HepG2 (cell line): Measurements from ENCODE around the gene STRN4. TPM values are rescaled to one million over a fixed set of nuclear protein-coding genes. Genes with fewer than 3 reads are reported as not detected.

Experiments used
- ATAC-seq: fragments of 200-7000 bp; cut with Tn5 transposase; 3 replicates; pipeline ENCODE4 v1.9.1; 2020; ENCODE audit warnings: mild to moderate bottlenecking, moderate library complexity
- BruUV-seq: library from RNA; stranded (reverse); fragments of 400-500 nt; replicated peaks from 2 replicates; lab custom pipeline; 2021; lab: Mats Ljungman, UMichigan
- CTCF ChIA-PET: fragments of 300-600 bp; formaldehyde crosslinking; extraction: SDS; loops from one replicate; lab custom pipeline; 2021; ENCODE audit warnings: low total read pairs, inconsistent platforms, low intra/inter-chr PET ratio; lab: Yijun Ruan, JAX
- POLR2A ChIA-PET: fragments of 350-600 bp; sonication (Branson Sonifier 250); formaldehyde crosslinking; loops from one replicate; lab custom pipeline; 2020; ENCODE audit warnings: antibody characterized with exemption, inconsistent platforms; lab: Yijun Ruan, JAX
- DNase-seq: peaks from one replicate; pipeline ENCODE4 v3.0.0-alpha.2; 2015; ENCODE audit warnings: low spot score
- FAIRE-seq: peaks from 3 replicates; lab custom pipeline; 2011; peaks lifted over from hg19 to GRCh38; lab: Jason Lieb, UNC
- H2AFZ ChIP-seq: one replicate; pipeline ENCODE4 v1.6.1; 2011; ENCODE audit warnings: low read length, inconsistent platforms
- H3K27ac ChIP-seq: fragments of 300-600 bp; 3 replicates; pipeline ENCODE4 v1.8.0; 2011; ENCODE audit warnings: mixed run types, mild to moderate bottlenecking, mixed read lengths, low read length, inconsistent platforms; ENCODE audit not compliant: insufficient read depth; ENCODE audit errors: extremely low read length
- H3K27me3 ChIP-seq, 2 experiments: fragments of 200-600 bp in 1 of 2; 2 replicates in 1 of 2; 3 replicates in 1 of 2; pipeline versions ENCODE4 v1.6.0 to v1.8.0; 2011; ENCODE audit warnings: low read length in 2 of 2, mild to moderate bottlenecking in 2 of 2, moderate library complexity in 2 of 2, inconsistent platforms in 1 of 2; ENCODE audit not compliant: insufficient read depth in 2 of 2, control insufficient read depth in 1 of 2
- H3K36me3 ChIP-seq, 2 experiments: fragments of 200-600 bp in 1 of 2; replicated peaks in 1 of 2; 2 replicates in 1 of 2; 3 replicates in 1 of 2; pipeline versions ENCODE4 v1.5.1 to v1.8.0; 2011; ENCODE audit warnings: low read length in 2 of 2, inconsistent platforms in 1 of 2; ENCODE audit not compliant: insufficient read depth in 2 of 2, control insufficient read depth in 1 of 2
- H3K4me1 ChIP-seq: 2 replicates; pipeline ENCODE4 v1.5.1; 2012; ENCODE audit warnings: low read length, inconsistent platforms; ENCODE audit not compliant: insufficient read depth
- H3K4me2 ChIP-seq: 2 replicates; pipeline ENCODE4 v1.6.0; 2011; ENCODE audit warnings: low read depth, low read length, inconsistent platforms
- H3K4me3 ChIP-seq, 3 experiments: fragments of 200-600 bp in 1 of 3; sonication (generic), shearing (Covaris generic) in 1 of 3; replicated peaks in 1 of 3; 2 replicates each; pipeline ENCODE4 v1.5.1; 2011 to 2016; ENCODE audit warnings: low read length in 3 of 3, inconsistent platforms in 2 of 3, low read depth in 2 of 3, mild to moderate bottlenecking in 2 of 3, control low read depth in 1 of 3, mixed read lengths in 1 of 3; ENCODE audit not compliant: insufficient read depth in 1 of 3
- H3K79me2 ChIP-seq: one replicate; pipeline ENCODE4 v1.6.1; 2011; ENCODE audit warnings: low read length, inconsistent platforms; ENCODE audit not compliant: insufficient read depth
- H3K9ac ChIP-seq: 2 replicates; pipeline ENCODE4 v1.6.0; 2011; ENCODE audit warnings: mild to moderate bottlenecking, low read depth, low read length, inconsistent platforms; ENCODE audit not compliant: insufficient read depth
- H3K9me3 ChIP-seq: 2 replicates; pipeline ENCODE4 v1.5.1; 2012; ENCODE audit warnings: mild to moderate bottlenecking, low read length
- H4K20me1 ChIP-seq: 2 replicates; pipeline ENCODE4 v1.6.0; 2011; ENCODE audit warnings: inconsistent platforms, mild to moderate bottlenecking, low read length, moderate library complexity; ENCODE audit not compliant: insufficient read depth
- KDM5A ChIP-seq: fragments of 200-600 bp; sonication (generic); IDR thresholded peaks from 2 replicates; pipeline ENCODE4 v1.7.0; 2018; ENCODE audit warnings: antibody characterized with exemption, mild to moderate bottlenecking, low read length, borderline replicate concordance
- MIER3 ChIP-seq: IDR thresholded peaks from 2 replicates; pipeline ENCODE4 v1.6.1; 2016; ENCODE audit warnings: missing compliant biosample characterization, borderline replicate concordance
- NFKB2 ChIP-seq: sonication (generic); formaldehyde crosslinking; IDR thresholded peaks from 2 replicates; pipeline ENCODE4 v1.4.0; 2020; ENCODE audit warnings: missing genetic modification reagents, borderline replicate concordance
- NFKBIZ ChIP-seq: IDR thresholded peaks from 2 replicates; pipeline ENCODE4 v1.6.1; 2018; ENCODE audit warnings: missing genetic modification reagents, missing compliant biosample characterization
- SOX5 ChIP-seq: IDR thresholded peaks from 2 replicates; pipeline ENCODE4 v1.6.1; 2016; ENCODE audit warnings: borderline replicate concordance
- YEATS4 ChIP-seq: sonication (generic); formaldehyde crosslinking; IDR thresholded peaks from 2 replicates; pipeline ENCODE4 v1.4.0; 2020; ENCODE audit warnings: missing genetic modification reagents, borderline replicate concordance
- YY1 ChIP-seq: IDR thresholded peaks from 2 replicates; pipeline ENCODE4 v1.6.1; 2011; ENCODE audit warnings: low read length, low read depth, moderate library complexity, mild to moderate bottlenecking; ENCODE audit not compliant: insufficient read depth, insufficient replicate concordance
- ZBTB20 ChIP-seq: sonication (generic); formaldehyde crosslinking; IDR thresholded peaks from 2 replicates; pipeline ENCODE4 v1.8.1; 2023; ENCODE audit warnings: missing genetic modification reagents, low read depth, mild to moderate bottlenecking, borderline replicate concordance
- ZFAT ChIP-seq: sonication (generic); formaldehyde crosslinking; conservative IDR thresholded peaks from 2 replicates; pipeline ENCODE4 v1.8.1; 2023; ENCODE audit warnings: missing genetic modification reagents, inconsistent platforms
- ZNF205 ChIP-seq: IDR thresholded peaks from 2 replicates; pipeline ENCODE4 v1.6.1; 2018; ENCODE audit warnings: missing biosample characterization, missing genetic modification reagents
- ZNF317 ChIP-seq: sonication (generic); formaldehyde crosslinking; IDR thresholded peaks from 2 replicates; pipeline ENCODE4 v1.5.0; 2020; ENCODE audit warnings: mild to moderate bottlenecking, missing genetic modification reagents
- ZNF530 ChIP-seq: sonication (generic); formaldehyde crosslinking; IDR thresholded peaks from 2 replicates; pipeline ENCODE4 v1.5.0; 2020; ENCODE audit warnings: low read depth, mild to moderate bottlenecking, missing genetic modification reagents
- ZNF564 ChIP-seq: sonication (generic); formaldehyde crosslinking; IDR thresholded peaks from 2 replicates; pipeline ENCODE4 v1.8.1; 2023; ENCODE audit warnings: mild to moderate bottlenecking, missing genetic modification reagents
- ZNF607 ChIP-seq: sonication (generic); formaldehyde crosslinking; IDR thresholded peaks from 2 replicates; pipeline ENCODE4 v1.5.1; 2020; ENCODE audit warnings: missing genetic modification reagents, mild to moderate bottlenecking, borderline replicate concordance
- ZNF749 ChIP-seq: sonication (generic); formaldehyde crosslinking; IDR thresholded peaks from 2 replicates; pipeline ENCODE4 v1.8.0; 2022; ENCODE audit warnings: mild to moderate bottlenecking, missing genetic modification reagents, moderate library complexity, borderline replicate concordance
- WGBS: methylation state at CpG from one replicate; pipeline ENCODE4 v1.1.6; 2017; ENCODE audit warnings: low lambda C conversion rate; 5-methylcytosine and 5-hydroxymethylcytosine counted together
- in situ Hi-C: cut with HindIII; loops from 2 replicates; pipeline ENCODE4 v1.10.0; 2017; ENCODE audit warnings: low pct_unique_long_range_greater_than_20kb; ENCODE audit not compliant: extremely low pct_ligation_motif_present
- intact Hi-C: fragments of 100-400 bp; cut with micrococcal nuclease; formaldehyde crosslinking; loops from one replicate; pipeline ENCODE4 v1.10.0; 2022; ENCODE audit not compliant: unreplicated experiment
- polyA plus RNA-seq, 8 experiments: library from polyadenylated mRNA; depleted of rRNA in 3 of 8; stranded (reverse) in 7 of 8; unstranded in 1 of 8; fragments of >200 nt; fragmentation: Illumina TruSeq in 4 of 8; extraction: Trizol in 4 of 8; gene quantifications; 2 replicates each; pipeline versions ENCODE4 v1.2.1 to v1.2.3, GENCODE V29; 2011 to 2016; ENCODE audit warnings: low read depth in 4 of 8, missing spikeins in 1 of 8, mixed read lengths in 1 of 8; ENCODE audit not compliant: insufficient read depth in 1 of 8
- total RNA-seq, 5 experiments: library from RNA; depleted of rRNA; stranded (reverse); fragments of >200 nt; fragmentation: Illumina TruSeq; extraction: Trizol; gene quantifications; 2 replicates each; pipeline ENCODE4 v1.2.3, GENCODE V29; 2016; ENCODE audit warnings: low read depth in 1 of 5
- TF ChIP-seq, protein P1 (sequence below): sonication (generic); formaldehyde crosslinking; IDR thresholded peaks from 2 replicates; pipeline ENCODE4 v1.5.0; 2020; ENCODE audit warnings: missing genetic modification reagents
- TF ChIP-seq, protein P2 (sequence below), 2 experiments: sonication (generic) in 1 of 2; formaldehyde crosslinking in 1 of 2; IDR thresholded peaks; 2 replicates each; pipeline versions ENCODE4 v1.4.0 to v1.6.1; 2018 to 2020; ENCODE audit warnings: missing genetic modification reagents in 2 of 2, borderline replicate concordance in 1 of 2, low read depth in 1 of 2, mild to moderate bottlenecking in 1 of 2, missing biosample characterization in 1 of 2

The STRN4 gene
- total and polyA plus RNA-seq, 2 of the 13 experiments (the other 11 are each of a cell fraction or from before 2014, with no cell fraction given): 43.1 to 57.3 TPM

DNA sequence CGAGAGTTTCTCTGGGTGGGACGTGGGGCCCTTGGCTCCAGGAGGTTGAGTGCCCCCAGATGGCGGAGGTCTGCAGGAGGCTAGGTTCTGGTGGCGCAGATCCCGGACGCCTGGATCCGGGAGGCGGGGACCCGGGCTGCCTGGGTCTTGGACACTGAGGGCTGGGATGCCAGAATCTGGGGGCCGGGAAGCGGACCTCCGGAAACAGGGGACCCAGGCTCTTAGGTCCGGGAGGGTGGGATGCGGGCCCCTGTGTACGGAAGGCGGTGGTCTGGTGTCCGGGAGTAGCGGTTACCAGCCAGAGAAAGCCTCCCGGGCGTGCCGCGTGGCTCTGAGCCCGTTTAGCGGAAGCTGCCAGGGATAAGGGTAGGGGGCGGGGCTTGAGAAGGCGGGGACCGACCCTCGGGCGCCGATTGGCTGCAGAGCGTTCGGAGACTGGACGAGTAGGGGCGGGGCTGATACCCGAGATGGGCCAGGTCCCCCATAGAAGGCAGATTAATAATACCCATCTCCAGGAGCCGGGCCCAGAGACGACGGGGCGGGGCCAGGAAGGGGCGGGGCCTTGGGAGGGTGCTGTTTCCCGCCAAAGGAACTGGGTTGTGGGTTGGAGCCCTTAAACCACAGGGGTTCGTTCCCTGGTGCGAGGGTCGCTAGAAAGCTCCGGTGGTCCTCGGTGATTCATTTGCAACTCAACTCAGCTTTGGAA, 42.2 kb upstream of the STRN4 start, which contains the start of gene SLC1A5 (continued):
- no peak for TF ChIP-seq ZFAT (CRISPR knock-in tag)
- TF ChIP-seq MIER3: peak; percentile 74; the same call in 1 of the 2 replicates
- TF ChIP-seq, all 625 proteins: peak for 252

DNA sequence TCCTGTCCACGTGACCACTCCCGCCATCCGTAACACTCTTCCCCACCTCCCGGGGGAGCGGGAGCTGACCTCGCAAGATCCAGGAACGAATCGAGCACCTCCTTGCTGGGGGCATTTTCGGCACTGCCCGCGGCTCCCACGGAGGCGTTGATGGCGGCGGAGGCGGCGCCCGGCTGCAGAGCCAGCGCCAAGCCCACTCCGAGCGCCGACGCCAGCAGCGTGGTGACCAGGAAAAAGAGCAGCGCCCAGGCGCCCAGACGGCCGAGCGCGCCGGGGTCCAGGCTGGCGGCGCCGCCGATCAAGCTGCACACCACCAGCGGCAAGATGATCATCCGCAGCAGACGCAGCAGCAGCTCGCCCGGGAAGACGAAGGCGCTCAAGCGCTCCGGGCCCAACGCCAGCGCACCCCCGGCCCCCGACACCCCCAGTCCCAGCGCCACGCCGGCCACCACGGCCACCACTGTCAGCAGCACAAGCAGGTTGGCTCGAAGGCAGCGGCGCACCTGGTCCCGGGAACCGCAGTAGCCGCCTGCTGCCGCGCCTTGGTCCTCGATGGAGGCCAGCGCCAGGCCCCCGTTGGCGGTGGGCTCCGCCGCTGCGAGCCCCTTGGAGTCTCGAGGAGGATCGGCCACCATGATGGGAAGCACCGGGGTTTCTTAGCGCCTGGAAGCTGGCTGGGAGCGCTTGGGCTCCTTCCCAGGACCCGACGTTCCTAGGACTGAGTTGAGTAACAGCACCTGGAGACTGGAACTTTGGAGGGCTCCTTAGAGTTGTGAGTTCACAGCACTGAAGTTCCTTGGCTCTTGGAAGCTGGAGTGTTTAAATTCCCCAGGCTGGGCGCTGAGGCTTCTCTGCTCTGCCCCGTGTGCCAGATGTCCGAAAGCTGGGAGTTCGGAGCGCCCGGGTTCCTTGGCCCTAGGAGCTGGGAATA, 41.3 kb upstream of the STRN4 start:
- Histone ChIP-seq H3K9ac (peak overlapping the region; percentile 95), H3K27ac (peak overlapping the region; percentile 82), H3K4me3 (peak overlapping the region; percentile 87 to 100 (median 98)), H3K4me1 (peaks cover 52% of the 10 kb centered on the region), H4K20me1 (peaks cover 21% of the 10 kb centered on the region), H3K4me2 (peak overlapping the region; percentile 99), H3K79me2 (peaks cover 57% of the 10 kb centered on the region), H2AFZ (no peak overlapping the region), H3K36me3 (peaks cover 10 to 19% of the 10 kb centered on the region in 2 experiments), H3K27me3 (no peaks in the 10 kb centered on the region; a peak in 1 of 5 replicates), H3K9me3 (no peaks in the 10 kb centered on the region)
- in situ Hi-C loops (no loop called here), intact Hi-C loops (no loop called here)
- FAIRE-seq (no peak), DNase-seq (peak; percentile 54), ATAC-seq (peak; percentile 21)
- POLR2A ChIA-PET: interaction anchor here (0.6 to 5.9 kb wide), 27 partner anchors 8 to 1070 kb away, joined by 3 to 66 read pairs (median 5); partner anchors contain the start of genes ARHGAP35, CALM3 and ZC3H4
- CTCF ChIA-PET: no interaction called here
- TSS peak; percentile 75 for BruUV-seq
- 0% methylated on average over 12 of the region's 80 CpGs for WGBS
- 0 out of 2 replicates have a peak, but pooled peaks have one; percentile 31 for TF ChIP-seq NFKB2 (CRISPR knock-in tag)
- TF ChIP-seq ZNF564 (CRISPR knock-in tag): peak; percentile 42; the same call in 1 of the 2 replicates
- TF ChIP-seq, protein P1, sequence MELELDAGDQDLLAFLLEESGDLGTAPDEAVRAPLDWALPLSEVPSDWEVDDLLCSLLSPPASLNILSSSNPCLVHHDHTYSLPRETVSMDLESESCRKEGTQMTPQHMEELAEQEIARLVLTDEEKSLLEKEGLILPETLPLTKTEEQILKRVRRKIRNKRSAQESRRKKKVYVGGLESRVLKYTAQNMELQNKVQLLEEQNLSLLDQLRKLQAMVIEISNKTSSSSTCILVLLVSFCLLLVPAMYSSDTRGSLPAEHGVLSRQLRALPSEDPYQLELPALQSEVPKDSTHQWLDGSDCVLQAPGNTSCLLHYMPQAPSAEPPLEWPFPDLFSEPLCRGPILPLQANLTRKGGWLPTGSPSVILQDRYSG (CRISPR knock-in tag): 0 out of 2 replicates have a peak, but pooled peaks have one; percentile 32
- TF ChIP-seq KDM5A: no peak; the same call in 1 of the 2 replicates
- no peak; the same call in 1 of the 2 replicates for TF ChIP-seq ZNF205 (CRISPR knock-in tag)
- TF ChIP-seq ZNF607 (CRISPR knock-in tag): peak; percentile 78; the same call in 1 of the 2 replicates
- TF ChIP-seq NFKBIZ (CRISPR knock-in tag): 0 out of 2 replicates have a peak, but pooled peaks have one; percentile 15
- TF ChIP-seq, protein P2, sequence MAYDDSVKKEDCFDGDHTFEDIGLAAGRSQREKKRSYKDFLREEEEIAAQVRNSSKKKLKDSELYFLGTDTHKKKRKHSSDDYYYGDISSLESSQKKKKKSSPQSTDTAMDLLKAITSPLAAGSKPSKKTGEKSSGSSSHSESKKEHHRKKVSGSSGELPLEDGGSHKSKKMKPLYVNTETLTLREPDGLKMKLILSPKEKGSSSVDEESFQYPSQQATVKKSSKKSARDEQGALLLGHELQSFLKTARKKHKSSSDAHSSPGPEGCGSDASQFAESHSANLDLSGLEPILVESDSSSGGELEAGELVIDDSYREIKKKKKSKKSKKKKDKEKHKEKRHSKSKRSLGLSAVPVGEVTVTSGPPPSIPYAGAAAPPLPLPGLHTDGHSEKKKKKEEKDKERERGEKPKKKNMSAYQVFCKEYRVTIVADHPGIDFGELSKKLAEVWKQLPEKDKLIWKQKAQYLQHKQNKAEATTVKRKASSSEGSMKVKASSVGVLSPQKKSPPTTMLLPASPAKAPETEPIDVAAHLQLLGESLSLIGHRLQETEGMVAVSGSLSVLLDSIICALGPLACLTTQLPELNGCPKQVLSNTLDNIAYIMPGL (CRISPR knock-in tag; IDR thresholded peaks at IDR 0.05; ENCODE audit: borderline replicate concordance in 1 of 2, low read depth in 1 of 2): peak; percentile 59 to 61; a peak in 2 of 4 replicates
- TF ChIP-seq ZNF317 (CRISPR knock-in tag): 0 out of 2 replicates have a peak, but pooled peaks have one; percentile 25
- peak; percentile 21; the same call in 1 of the 2 replicates for TF ChIP-seq SOX5 (CRISPR knock-in tag)
- TF ChIP-seq ZFAT (CRISPR knock-in tag): no peak
- TF ChIP-seq ZNF530 (CRISPR knock-in tag): no peak
- peak; percentile 35 for TF ChIP-seq YY1
- no peak for TF ChIP-seq ZNF749
- TF ChIP-seq YEATS4 (CRISPR knock-in tag): peak; percentile 17; the same call in 1 of the 2 replicates
- no peak for TF ChIP-seq ZBTB20 (CRISPR knock-in tag)
